BLaER1 (cell line): Measurements from ENCODE around the gene ACKR2.
"Not testable (repeated sequence)": the region's sequence is repeated elsewhere in the genome, so short reads cannot be mapped to it uniquely, and the experiment has no call there.

Experiments used
- H3K27ac ChIP-seq: shearing (Covaris generic); formaldehyde crosslinking; 2 replicates; pipeline ENCODE4 v1.8.1; 2022
- H3K27me3 ChIP-seq: shearing (Covaris generic); formaldehyde crosslinking; 2 replicates; pipeline ENCODE4 v1.8.1; 2022
- H3K36me3 ChIP-seq: shearing (Covaris generic); formaldehyde crosslinking; 2 replicates; pipeline ENCODE4 v1.8.1; 2022
- H3K4me1 ChIP-seq: shearing (Covaris generic); formaldehyde crosslinking; 2 replicates; pipeline ENCODE4 v1.8.1; 2022
- H3K4me2 ChIP-seq: shearing (Covaris generic); formaldehyde crosslinking; 2 replicates; pipeline ENCODE4 v1.8.1; 2022
- H3K4me3 ChIP-seq: shearing (Covaris generic); formaldehyde crosslinking; 2 replicates; pipeline ENCODE4 v1.8.1; 2022
- H3K9ac ChIP-seq: shearing (Covaris generic); formaldehyde crosslinking; 2 replicates; pipeline ENCODE4 v1.8.1; 2022
- H3K9me3 ChIP-seq: shearing (Covaris generic); formaldehyde crosslinking; 2 replicates; pipeline ENCODE4 v1.8.1; 2022
- H4K20me1 ChIP-seq: shearing (Covaris generic); formaldehyde crosslinking; 2 replicates; pipeline ENCODE4 v1.8.1; 2022
- Cebpa-rat ChIP-seq: shearing (Covaris generic); IDR thresholded peaks from 2 replicates; pipeline ENCODE4 v1.8.1; 2022

ACKR2 gene

DNA sequence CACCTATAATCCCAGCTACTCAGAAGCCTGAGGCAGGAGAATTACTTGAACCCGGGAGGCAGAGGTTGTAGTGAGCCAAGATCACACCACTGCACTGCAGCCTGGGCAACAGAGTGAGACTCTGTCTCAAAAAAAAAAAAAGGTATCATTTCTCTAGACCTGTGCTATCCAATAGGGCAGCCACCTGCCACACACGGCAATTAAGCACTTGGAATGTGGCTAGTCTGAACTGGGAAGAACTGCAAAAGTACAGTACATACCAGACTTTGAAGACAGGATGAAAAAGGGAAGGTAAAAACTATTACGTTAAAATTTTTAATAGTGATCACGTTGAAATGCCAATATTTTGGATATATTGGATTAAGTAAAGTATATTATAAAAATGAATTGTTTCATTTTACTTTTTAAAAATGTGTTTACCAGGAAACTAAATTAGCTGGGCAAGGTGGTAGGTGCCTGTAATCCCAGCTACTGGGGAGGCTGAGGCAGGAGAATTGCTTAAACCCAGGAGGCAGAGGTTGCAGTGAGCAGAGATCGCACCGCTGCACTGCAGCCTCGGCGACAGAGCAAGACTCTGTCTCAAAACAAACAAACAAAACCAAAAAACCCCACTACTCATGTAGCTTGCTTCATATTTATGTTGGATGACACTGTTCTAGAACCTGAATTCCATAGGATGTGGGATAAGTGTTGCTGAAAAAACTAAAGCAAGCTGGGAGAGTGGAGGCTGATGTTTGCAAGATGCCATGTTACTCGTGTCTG is 64.2 kb downstream of the ACKR2 start:
- Histone ChIP-seq H3K4me3 (no peak overlapping the region), H4K20me1 (no peaks in the 10 kb centered on the region), H3K4me1 (no peaks in the 10 kb centered on the region; the same call in 1 of the 2 replicates), H3K36me3 (no peaks in the 10 kb centered on the region), H3K9ac (no peak overlapping the region), H3K27ac (no peak overlapping the region), H3K4me2 (no peak overlapping the region), H3K27me3 (no peaks in the 10 kb centered on the region), H3K9me3 (no peaks in the 10 kb centered on the region)
- no peak for TF ChIP-seq Cebpa-rat

DNA sequence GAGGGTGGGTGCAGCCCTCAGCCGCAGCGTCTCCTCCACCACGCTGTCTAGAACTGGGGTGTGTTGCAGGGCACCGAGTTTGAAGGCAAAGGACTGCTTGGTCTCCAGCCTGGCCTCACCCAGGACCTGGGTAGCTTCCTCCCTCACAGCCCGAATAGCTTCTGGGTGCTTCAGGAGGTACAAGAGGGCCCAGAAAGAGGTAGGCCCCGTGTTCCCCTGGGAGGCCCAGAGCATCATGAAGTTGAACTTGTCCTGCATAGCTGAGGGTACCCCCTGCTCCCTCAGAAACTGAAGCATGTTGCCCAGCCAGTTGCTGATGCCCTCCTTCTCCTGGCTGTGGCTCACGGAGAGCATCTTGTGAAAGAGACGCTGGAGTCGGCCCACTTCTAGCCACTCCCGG is 65.5 kb downstream of the ACKR2 start:
- Histone ChIP-seq H3K36me3 (no peaks in the 10 kb centered on the region), H3K9ac (no peak overlapping the region), H3K4me3 (no peak overlapping the region), H3K27me3 (no peaks in the 10 kb centered on the region), H4K20me1 (no peaks in the 10 kb centered on the region), H3K9me3 (no peaks in the 10 kb centered on the region), H3K27ac (no peak overlapping the region), H3K4me2 (no peak overlapping the region), H3K4me1 (no peaks in the 10 kb centered on the region; the same call in 1 of the 2 replicates)
- TF ChIP-seq Cebpa-rat = no peak

DNA sequence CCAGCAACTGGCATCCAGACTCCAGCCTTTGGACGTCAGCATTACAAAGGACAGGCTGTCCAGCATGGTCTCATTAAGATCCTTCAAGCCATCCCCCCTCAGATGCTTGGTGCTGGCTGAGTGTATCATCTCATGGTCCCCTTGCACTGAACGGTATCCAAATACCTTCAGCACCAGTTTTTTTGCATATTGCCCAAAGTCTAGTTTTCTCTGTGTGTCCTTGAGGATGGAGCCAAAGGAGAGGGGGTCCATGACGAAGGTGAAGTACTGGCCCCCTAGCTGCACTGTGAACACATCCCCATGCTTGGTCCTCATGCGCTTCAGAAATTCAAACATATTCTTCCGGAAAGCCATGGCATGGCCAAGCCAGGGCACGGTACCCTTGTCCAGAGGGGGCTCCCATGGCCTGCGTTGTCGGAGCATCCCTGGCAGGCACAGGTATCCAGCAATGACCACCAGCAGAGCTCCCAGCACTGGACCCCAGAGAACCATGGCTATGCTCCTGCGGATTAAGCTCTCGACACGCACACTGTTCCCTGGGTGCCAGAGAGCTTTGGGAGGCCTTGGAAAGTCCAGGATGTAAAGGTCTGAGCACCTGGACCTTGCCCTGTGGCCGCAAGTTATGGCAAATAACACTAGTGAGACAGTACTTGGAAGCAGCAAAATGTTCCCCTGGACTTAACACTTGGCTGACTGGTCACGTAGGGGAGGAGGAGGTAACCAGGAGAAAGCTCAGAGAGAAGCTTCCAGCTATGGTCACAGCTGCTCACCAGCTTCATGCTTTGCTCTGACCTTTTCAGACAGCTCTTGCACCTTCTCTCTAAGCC is 66.3 kb downstream of the ACKR2 start, which contains the start of gene CYP8B1:
CYP8B1 (minus strand) TSS at position 555 of the 827 bp plus-strand sequence; CDS start at position 492, 63 bp downstream.
- no peaks in the 10 kb centered on the region for H4K20me1 ChIP-seq
- H3K4me3 ChIP-seq = no peak within 1 kb of the TSS
- peaks cover 4% of the 10 kb centered on the region for H3K4me1 ChIP-seq
- no peaks in the 10 kb centered on the region for H3K9me3 ChIP-seq
- no peak within 1 kb of the TSS for H3K27ac ChIP-seq
- H3K4me2 ChIP-seq = no peak within 1 kb of the TSS
- no peaks in the 10 kb centered on the region for H3K27me3 ChIP-seq
- TF ChIP-seq Cebpa-rat = no peak
- H3K9ac ChIP-seq = no peak within 1 kb of the TSS
- H3K36me3 ChIP-seq = no peaks in the 10 kb centered on the region

DNA sequence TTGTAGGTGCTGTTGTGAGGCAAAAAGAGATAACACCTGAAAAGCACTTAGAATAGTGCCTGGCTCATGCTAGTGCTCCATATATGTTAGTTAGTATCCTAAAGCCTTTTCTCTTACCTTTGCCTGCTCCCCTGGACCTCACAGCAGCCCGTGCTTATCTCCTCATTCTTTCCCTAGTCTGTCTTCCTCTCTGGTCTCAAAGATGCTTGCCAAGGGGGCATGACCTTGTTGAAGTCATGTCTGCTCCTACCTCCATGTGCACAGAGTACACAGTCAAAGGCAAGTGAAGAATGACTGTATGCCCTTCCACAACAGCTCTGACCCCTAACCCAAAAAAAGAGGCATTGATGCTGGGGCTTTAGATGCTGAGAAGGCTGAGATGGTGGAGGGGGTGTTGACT is 67.2 kb downstream of the ACKR2 start:
- no peak for TF ChIP-seq Cebpa-rat
- Histone ChIP-seq H3K27ac (no peak overlapping the region), H3K9me3 (no peaks in the 10 kb centered on the region), H3K27me3 (no peaks in the 10 kb centered on the region), H3K4me3 (no peak overlapping the region), H3K4me1 (peaks cover 8% of the 10 kb centered on the region), H3K4me2 (no peak overlapping the region), H4K20me1 (no peaks in the 10 kb centered on the region), H3K36me3 (no peaks in the 10 kb centered on the region), H3K9ac (no peak overlapping the region)

DNA sequence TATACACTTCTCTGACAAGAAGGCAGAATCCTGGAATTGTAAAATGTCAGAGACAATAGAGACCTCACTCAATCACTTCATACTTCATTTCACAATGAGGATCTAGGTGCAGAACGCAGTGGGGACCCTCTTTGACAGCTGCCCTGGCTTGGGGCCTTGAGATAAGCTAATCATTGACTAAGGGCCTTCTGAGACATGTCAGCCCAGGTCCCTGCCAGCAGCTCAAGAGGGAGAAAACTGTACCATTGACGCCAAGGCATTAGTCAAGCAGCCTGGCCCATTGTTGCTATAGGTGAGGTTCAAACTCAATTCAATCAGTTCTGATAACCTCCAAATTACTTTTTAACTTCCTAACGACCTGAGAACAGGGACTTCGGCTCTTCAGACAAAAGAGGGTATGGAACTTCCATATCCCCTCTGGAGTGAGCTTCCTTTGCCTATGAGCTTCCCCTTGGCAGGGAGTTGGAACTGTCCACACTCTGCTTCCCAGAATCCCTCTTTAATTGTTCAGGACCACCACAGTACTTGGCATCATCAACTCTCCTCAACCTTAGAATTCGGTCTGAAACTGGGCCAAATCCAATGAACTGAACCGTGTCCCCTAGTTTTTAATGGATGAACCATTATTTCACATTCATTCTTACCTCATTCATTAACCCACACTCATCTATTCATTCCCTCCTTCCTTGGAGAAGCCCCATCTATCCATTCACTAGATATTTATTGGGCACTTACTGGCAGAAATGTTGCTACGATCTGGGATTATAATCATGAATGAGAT is 67.9 kb downstream of the ACKR2 start:
- peaks cover 15% of the 10 kb centered on the region for H3K4me1 ChIP-seq
- H3K4me2 ChIP-seq = no peak overlapping the region
- no peaks in the 10 kb centered on the region for H3K27me3 ChIP-seq
- no peaks in the 10 kb centered on the region for H3K36me3 ChIP-seq
- no peak overlapping the region for H3K4me3 ChIP-seq
- no peaks in the 10 kb centered on the region for H3K9me3 ChIP-seq
- H3K9ac ChIP-seq = no peak overlapping the region
- no peaks in the 10 kb centered on the region for H4K20me1 ChIP-seq
- no peak for TF ChIP-seq Cebpa-rat
- H3K27ac ChIP-seq = no peak overlapping the region

DNA sequence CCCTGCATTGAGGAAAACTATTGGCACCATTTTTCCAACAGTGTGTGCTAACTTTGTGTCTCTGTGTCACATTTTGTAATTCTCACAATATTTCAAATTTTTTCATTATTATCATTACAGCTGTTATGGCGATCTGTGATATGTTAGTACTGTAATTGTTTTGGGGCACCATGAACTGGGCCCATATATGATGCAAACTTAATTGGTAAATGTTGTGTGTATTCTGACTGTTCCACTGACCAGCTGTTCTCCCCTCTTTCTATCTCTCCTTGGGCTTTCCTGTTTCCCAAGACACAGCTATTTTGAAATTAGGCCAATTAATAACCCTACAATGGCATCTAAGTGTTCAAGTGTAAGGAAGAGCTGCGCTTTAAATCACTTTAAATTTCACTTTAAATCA is 68.6 kb downstream of the ACKR2 start:
- no peaks in the 10 kb centered on the region for H3K36me3 ChIP-seq
- no peaks in the 10 kb centered on the region for H3K9me3 ChIP-seq
- peaks cover 15% of the 10 kb centered on the region for H3K4me1 ChIP-seq
- no peaks in the 10 kb centered on the region for H3K27me3 ChIP-seq
- no peak for TF ChIP-seq Cebpa-rat
- H4K20me1 ChIP-seq = no peaks in the 10 kb centered on the region
- H3K27ac ChIP-seq = no peak overlapping the region
- H3K4me2 ChIP-seq = no peak overlapping the region
- no peak overlapping the region for H3K4me3 ChIP-seq
- no peak overlapping the region for H3K9ac ChIP-seq

DNA sequence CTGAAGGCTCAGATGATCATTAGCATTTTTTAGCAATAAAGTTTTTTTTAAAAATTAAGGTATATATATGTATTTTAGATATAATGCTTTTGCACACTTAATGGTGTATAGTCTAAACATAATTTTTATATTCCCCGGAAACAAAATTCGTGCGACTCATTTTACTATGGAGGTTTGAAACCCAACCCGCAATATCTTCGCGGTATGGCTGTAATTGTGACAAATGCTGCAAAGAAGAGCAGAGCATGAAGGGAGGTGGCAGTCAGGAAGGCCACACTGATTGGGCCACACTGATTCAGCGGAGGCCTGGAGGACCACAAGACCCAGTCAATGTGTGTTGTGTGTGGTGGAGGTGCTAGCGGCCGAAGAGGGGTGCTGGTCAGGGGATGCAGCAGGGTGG is 70.9 kb downstream of the ACKR2 start:
- H4K20me1 ChIP-seq = no peaks in the 10 kb centered on the region
- no peaks in the 10 kb centered on the region for H3K36me3 ChIP-seq
- H3K9me3 ChIP-seq = no peaks in the 10 kb centered on the region
- H3K27ac ChIP-seq = no peak overlapping the region
- no peaks in the 10 kb centered on the region for H3K27me3 ChIP-seq
- 0 out of 2 replicates have a peak overlapping the region, but pooled peaks have one; percentile 69 for H3K9ac ChIP-seq
- TF ChIP-seq Cebpa-rat = no peak
- H3K4me1 ChIP-seq = peaks cover 15% of the 10 kb centered on the region
- peak overlapping the region; percentile 85 for H3K4me2 ChIP-seq
- H3K4me3 ChIP-seq = peak overlapping the region; percentile 69

DNA sequence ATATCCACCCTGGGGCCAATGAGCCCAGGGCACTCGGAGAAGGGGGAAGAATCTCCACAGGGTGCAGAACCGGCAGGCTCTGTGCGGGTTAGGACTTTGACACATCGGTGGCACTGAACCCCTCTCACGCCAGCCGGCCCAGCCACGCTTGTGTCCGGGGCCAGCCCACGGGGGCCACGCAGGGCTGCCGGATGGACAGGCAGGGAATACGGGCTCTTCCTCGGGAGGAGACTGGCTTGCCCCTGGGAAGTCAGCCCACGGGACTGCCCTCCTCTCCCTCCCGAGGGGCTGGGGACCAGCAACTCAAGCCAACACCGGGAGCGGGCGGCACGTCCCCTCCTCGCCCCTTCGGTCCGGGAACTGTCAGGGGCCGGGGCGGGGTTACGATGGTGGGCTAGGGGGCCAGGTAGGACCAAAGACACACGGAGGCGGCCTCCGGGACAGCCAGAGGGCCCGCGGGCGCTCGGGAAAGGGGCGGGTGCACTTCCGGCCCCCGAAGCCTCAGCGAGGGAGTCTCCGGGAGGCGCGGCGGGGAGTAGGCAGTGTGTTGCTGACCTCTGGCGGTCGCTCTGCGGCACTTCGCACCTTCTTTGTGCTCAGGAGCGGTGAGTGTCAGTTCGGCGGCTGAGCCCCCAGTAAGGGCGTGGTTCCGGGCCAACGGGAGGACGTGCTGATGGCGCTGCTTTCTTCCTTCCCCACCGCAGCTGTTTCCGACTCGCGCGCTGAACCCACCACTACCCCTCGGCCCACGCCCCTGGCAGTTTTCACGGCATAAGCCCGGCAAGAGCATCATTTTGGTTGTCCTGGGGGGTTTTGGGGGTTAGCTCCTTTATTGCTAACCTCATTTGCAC is 71.6 kb downstream of the ACKR2 start:
- no peaks in the 10 kb centered on the region for H3K27me3 ChIP-seq

DNA sequence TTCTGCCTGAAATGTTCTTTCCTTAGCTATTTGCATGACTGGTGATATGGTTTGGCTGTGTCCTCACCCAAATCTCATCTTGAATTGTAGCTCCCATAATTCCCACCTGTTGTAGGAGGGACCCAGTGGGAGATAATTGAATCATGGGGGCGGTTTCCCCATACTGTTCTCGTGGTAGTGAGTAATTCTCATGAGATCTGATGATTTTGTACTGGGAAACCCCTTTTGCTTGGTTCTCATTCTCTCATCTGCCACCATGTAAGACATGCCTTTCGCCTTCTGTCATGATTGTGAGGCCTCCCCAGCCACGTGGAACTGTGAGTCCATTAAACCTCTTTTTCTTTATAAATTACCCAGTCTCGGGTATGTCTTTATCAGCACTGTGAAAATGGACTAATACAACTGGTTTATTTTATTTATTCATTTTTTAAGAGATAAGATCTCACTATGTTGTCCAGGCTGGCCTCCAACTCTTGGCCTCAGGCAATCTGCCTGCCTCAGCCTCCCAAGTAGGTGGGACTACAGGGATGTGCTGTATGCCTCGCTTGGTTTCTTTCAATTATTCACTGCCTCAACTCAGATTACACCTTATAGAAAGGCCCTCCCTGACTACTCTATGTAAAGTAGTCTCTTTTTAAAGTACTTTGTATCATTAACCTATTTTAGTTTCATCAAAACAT is 74.1 kb downstream of the ACKR2 start:
- peaks cover 15% of the 10 kb centered on the region for H3K4me1 ChIP-seq
- H3K4me2 ChIP-seq, H3K36me3 ChIP-seq, H3K4me3 ChIP-seq, H3K27ac ChIP-seq, H4K20me1 ChIP-seq, H3K27me3 ChIP-seq, H3K9ac ChIP-seq, H3K9me3 ChIP-seq: not testable (repeated sequence)

More for the DNA sequence above, 71.6 kb downstream of the ACKR2 start:
- no peak for TF ChIP-seq Cebpa-rat
- Histone ChIP-seq H4K20me1 (no peaks in the 10 kb centered on the region), H3K9ac (peak overlapping the region; percentile 69), H3K4me2 (peak overlapping the region; percentile 85), H3K9me3 (no peaks in the 10 kb centered on the region), H3K27ac (peak overlapping the region; percentile 74), H3K4me1 (peaks cover 15% of the 10 kb centered on the region), H3K36me3 (no peaks in the 10 kb centered on the region), H3K4me3 (peak overlapping the region; percentile 69)
